Mesothelial cell of epicardium (in vitro differentiated cells): ENCODE measurements around the gene COPS9. TPM values are rescaled to one million over a fixed set of nuclear protein-coding genes. Genes with fewer than 3 reads are reported as not detected.

Source experiments
- DNase-seq, 2 experiments: peaks; one replicate each; pipeline ENCODE4 v3.0.0; 2021; ENCODE audit warnings: low spot score in 2 of 2; ENCODE audit not compliant: unreplicated experiment in 2 of 2
- H3K27ac Mint-ChIP-seq: 2 replicates; pipeline ENCODE4 v1.8.0; 2021; ENCODE audit warnings: mixed read lengths
- H3K27me3 Mint-ChIP-seq: 2 replicates; pipeline ENCODE4 v1.8.0; 2021; ENCODE audit warnings: low read depth, mixed read lengths
- H3K36me3 Mint-ChIP-seq: 2 replicates; pipeline ENCODE4 v1.8.0; 2021; ENCODE audit warnings: mixed read lengths
- H3K4me1 Mint-ChIP-seq: 2 replicates; pipeline ENCODE4 v1.8.0; 2021; ENCODE audit warnings: mixed read lengths
- H3K4me3 Mint-ChIP-seq: 2 replicates; pipeline ENCODE4 v1.8.0; 2021; ENCODE audit warnings: mild to moderate bottlenecking, moderate library complexity, mixed read lengths
- H3K9me3 Mint-ChIP-seq: 2 replicates; pipeline ENCODE4 v1.8.0; 2021; ENCODE audit warnings: mixed read lengths
- CTCF ChIP-seq: fragments of 200-600 bp; sonication (generic); IDR thresholded peaks from one replicate; pipeline ENCODE4 v1.5.0; 2021; ENCODE audit warnings: antibody characterized with exemption; ENCODE audit not compliant: unreplicated experiment
- total RNA-seq: library from RNA; stranded (reverse); gene quantifications from 3 replicates; pipeline ENCODE4 v1.2.1, GENCODE V29; 2021

COPS9 gene
- total RNA-seq, 1 donor from 2014 or later, result 93.6 TPM

- H3K9me3 Mint-ChIP-seq, result no peaks in the 10 kb centered on the region
- H3K4me3 Mint-ChIP-seq, result no peak overlapping the region
- no peak overlapping the region for H3K27ac Mint-ChIP-seq
- peaks cover 7% of the 10 kb centered on the region for H3K27me3 Mint-ChIP-seq
- no peaks in the 10 kb centered on the region for H3K4me1 Mint-ChIP-seq
- TF ChIP-seq CTCF, result no peak
- H3K36me3 Mint-ChIP-seq, result peaks cover 42% of the 10 kb centered on the region
- no peak for DNase-seq
These were observed 10.4 kb downstream of the COPS9 start for GRCh38 chr2:240125742-240126141.

DNA sequence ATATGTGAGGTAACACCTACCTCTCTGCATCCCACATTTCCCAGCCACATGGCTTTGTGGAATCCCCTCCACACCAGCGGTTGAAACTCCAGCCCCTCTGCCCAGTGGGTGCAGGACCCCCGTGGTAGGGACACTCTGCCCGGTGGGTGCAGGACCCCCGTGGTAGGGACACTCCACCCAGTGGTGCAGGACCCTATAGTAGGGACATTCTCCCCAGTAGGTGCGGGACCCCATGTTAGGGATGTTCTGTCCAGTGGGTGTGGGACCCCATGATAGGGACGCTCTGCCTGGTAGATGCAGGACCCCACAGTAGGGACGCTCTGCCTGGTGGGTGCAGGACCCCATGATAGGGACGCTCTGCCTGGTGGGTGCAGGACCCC lies 11.5 kb downstream of the COPS9 start:
- Mint-ChIP-seq H3K27ac (no peak overlapping the region), H3K9me3 (peaks cover 1% of the 10 kb centered on the region), H3K4me1 (no peaks in the 10 kb centered on the region), H3K27me3 (peaks cover 10% of the 10 kb centered on the region), H3K4me3 (no peak overlapping the region), H3K36me3 (peaks cover 33% of the 10 kb centered on the region)
- no peak for TF ChIP-seq CTCF
- no peak for DNase-seq

GRCh38 chr2:240123821-240124650 lies 12.1 kb downstream of the COPS9 start:
- no peak overlapping the region for H3K4me3 Mint-ChIP-seq
- no peak overlapping the region for H3K27ac Mint-ChIP-seq
- peaks cover 5% of the 10 kb centered on the region for H3K9me3 Mint-ChIP-seq
- H3K36me3 Mint-ChIP-seq, result peaks cover 33% of the 10 kb centered on the region
- H3K4me1 Mint-ChIP-seq, result no peaks in the 10 kb centered on the region
- no peak for DNase-seq
- no peak for TF ChIP-seq CTCF
- H3K27me3 Mint-ChIP-seq, result peaks cover 10% of the 10 kb centered on the region

DNA sequence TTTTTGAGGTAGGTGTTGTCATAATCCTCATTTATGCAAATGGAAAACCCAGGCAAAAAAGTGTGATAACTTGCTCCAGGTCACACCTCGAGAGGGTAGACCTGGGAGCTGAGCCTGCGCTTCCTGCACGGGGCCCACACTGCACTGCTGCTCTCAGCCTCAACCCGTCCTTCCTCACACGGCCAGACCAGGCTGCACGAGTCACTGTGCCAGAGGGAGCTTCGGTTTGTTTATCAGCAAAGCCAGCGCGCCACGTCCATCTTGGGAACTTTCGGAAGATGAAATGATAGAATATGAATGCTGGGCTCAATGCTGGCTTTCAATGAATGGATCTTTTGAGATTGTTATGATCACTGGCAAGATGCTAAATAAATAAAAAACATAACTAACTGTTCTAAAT lies 14.4 kb downstream of the COPS9 start:
- no peaks in the 10 kb centered on the region for H3K4me1 Mint-ChIP-seq
- DNase-seq, result no peak

GRCh38 chr2:240121190-240121589 lies 14.9 kb downstream of the COPS9 start:
- H3K27me3 Mint-ChIP-seq, result peaks cover 14% of the 10 kb centered on the region
- no peaks in the 10 kb centered on the region for H3K4me1 Mint-ChIP-seq
- no peak for TF ChIP-seq CTCF
- DNase-seq, result no peak
- H3K36me3 Mint-ChIP-seq, result peaks cover 12% of the 10 kb centered on the region
- H3K27ac Mint-ChIP-seq, result no peak overlapping the region
- H3K4me3 Mint-ChIP-seq, result no peak overlapping the region
- H3K9me3 Mint-ChIP-seq, result peaks cover 11% of the 10 kb centered on the region

More for the DNA sequence above, 14.4 kb downstream of the COPS9 start:
- H3K27me3 Mint-ChIP-seq, result peaks cover 10% of the 10 kb centered on the region
- H3K27ac Mint-ChIP-seq, result no peak overlapping the region
- peaks cover 17% of the 10 kb centered on the region for H3K36me3 Mint-ChIP-seq
- TF ChIP-seq CTCF, result no peak
- peaks cover 11% of the 10 kb centered on the region for H3K9me3 Mint-ChIP-seq
- no peak overlapping the region for H3K4me3 Mint-ChIP-seq
